Liver (tissue), 3 donors: ENCODE data around the gene SULT1A3.

Experiments used
- CTCF ChIP-seq: fragments of 150-350 bp; IDR thresholded peaks from 2 replicates; pipeline ENCODE4 v1.5.1; 2017; ENCODE audit warnings: improper control_type of control experiment, low read depth, low read length; ENCODE audit not compliant: missing input control
- EGR1 ChIP-seq, 2 donors: IDR thresholded peaks; 2 replicates each; pipeline ENCODE4 v1.6.1; 2016 to 2018; ENCODE audit warnings: antibody characterized with exemption in 2 of 2, low read depth in 2 of 2
- FOXA2 ChIP-seq: IDR thresholded peaks from 2 replicates; pipeline ENCODE4 v1.6.1; 2016; ENCODE audit warnings: antibody characterized with exemption
- GABPA ChIP-seq, 2 donors: IDR thresholded peaks in 1 of 2; conservative IDR thresholded peaks in 1 of 2; 2 replicates each; pipeline ENCODE4 v1.6.1; 2016; ENCODE audit warnings: antibody characterized with exemption in 2 of 2, mild to moderate bottlenecking in 1 of 2, moderate library complexity in 1 of 2
- JUND ChIP-seq, 2 donors: IDR thresholded peaks; 2 replicates each; pipeline ENCODE4 v1.6.1; 2016; ENCODE audit warnings: antibody characterized with exemption in 2 of 2
- RAD21 ChIP-seq, 2 donors: IDR thresholded peaks; 2 replicates each; pipeline ENCODE4 v1.6.1; 2016; ENCODE audit warnings: antibody characterized with exemption in 2 of 2, mild to moderate bottlenecking in 2 of 2
- REST ChIP-seq: IDR thresholded peaks from 2 replicates; pipeline ENCODE4 v1.6.1; 2016; ENCODE audit warnings: antibody characterized with exemption, mild to moderate bottlenecking
- RXRA ChIP-seq, 2 donors: IDR thresholded peaks; 2 replicates each; pipeline ENCODE4 v1.6.1; 2017 to 2018; ENCODE audit warnings: antibody characterized with exemption in 2 of 2, mild to moderate bottlenecking in 1 of 2
- SP1 ChIP-seq: IDR thresholded peaks from 2 replicates; pipeline ENCODE4 v1.6.1; 2018; ENCODE audit warnings: antibody characterized with exemption, mild to moderate bottlenecking
- TAF1 ChIP-seq: conservative IDR thresholded peaks from 2 replicates; pipeline ENCODE4 v1.6.1; 2016; ENCODE audit warnings: antibody characterized with exemption, mild to moderate bottlenecking
- YY1 ChIP-seq: IDR thresholded peaks from 2 replicates; pipeline ENCODE4 v1.6.1; 2016; ENCODE audit warnings: antibody characterized with exemption, mild to moderate bottlenecking
- TF ChIP-seq, protein P1 (sequence below): IDR thresholded peaks from 2 replicates; pipeline ENCODE4 v1.6.1; 2016; ENCODE audit warnings: antibody characterized with exemption
- TF ChIP-seq, protein P2 (sequence below): IDR thresholded peaks from 2 replicates; pipeline ENCODE4 v1.6.1; 2016; ENCODE audit warnings: antibody characterized with exemption
- TF ChIP-seq, protein P3 (sequence below): IDR thresholded peaks from 2 replicates; pipeline ENCODE4 v1.6.1; 2016; ENCODE audit warnings: antibody characterized with exemption
- donor health status: healthy.
- donor health status: healthy.

DNA sequence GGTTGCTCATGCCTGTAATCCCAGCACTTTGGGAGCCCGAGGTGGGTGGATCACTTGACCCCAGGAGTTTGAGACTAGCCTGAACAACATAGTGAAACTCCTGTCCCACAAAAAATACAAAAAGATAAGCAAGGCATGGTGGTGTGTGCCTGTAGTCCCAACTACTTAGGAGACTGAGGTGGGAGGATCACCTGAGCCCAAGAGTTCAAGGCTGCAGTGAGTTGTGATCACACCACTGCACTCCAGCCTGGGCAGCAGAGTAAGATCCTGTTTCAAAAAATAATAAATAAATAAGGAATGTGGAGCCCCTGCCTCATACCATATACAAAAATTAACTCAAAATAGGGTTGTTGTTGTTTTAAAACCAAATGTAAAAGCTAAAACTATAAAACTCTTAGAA, 41.8 kb upstream of the SULT1A3 start:
- no peak for TF ChIP-seq JUND (IDR thresholded peaks at IDR 0.05)
- TF ChIP-seq CTCF = no peak
- TF ChIP-seq SP1 = no peak
- no peak for TF ChIP-seq YY1
- no peak for TF ChIP-seq EGR1 (IDR thresholded peaks at IDR 0.05; ENCODE audit: low read depth in 2 of 2)
- no peak for TF ChIP-seq TAF1
- TF ChIP-seq, protein P1, sequence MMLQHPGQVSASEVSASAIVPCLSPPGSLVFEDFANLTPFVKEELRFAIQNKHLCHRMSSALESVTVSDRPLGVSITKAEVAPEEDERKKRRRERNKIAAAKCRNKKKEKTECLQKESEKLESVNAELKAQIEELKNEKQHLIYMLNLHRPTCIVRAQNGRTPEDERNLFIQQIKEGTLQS = no peak
- TF ChIP-seq, protein P2, sequence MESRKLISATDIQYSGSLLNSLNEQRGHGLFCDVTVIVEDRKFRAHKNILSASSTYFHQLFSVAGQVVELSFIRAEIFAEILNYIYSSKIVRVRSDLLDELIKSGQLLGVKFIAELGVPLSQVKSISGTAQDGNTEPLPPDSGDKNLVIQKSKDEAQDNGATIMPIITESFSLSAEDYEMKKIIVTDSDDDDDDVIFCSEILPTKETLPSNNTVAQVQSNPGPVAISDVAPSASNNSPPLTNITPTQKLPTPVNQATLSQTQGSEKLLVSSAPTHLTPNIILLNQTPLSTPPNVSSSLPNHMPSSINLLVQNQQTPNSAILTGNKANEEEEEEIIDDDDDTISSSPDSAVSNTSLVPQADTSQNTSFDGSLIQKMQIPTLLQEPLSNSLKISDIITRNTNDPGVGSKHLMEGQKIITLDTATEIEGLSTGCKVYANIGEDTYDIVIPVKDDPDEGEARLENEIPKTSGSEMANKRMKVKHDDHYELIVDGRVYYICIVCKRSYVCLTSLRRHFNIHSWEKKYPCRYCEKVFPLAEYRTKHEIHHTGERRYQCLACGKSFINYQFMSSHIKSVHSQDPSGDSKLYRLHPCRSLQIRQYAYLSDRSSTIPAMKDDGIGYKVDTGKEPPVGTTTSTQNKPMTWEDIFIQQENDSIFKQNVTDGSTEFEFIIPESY = no peak
- no peak for TF ChIP-seq RAD21 (IDR thresholded peaks at IDR 0.05)
- TF ChIP-seq, protein P3, sequence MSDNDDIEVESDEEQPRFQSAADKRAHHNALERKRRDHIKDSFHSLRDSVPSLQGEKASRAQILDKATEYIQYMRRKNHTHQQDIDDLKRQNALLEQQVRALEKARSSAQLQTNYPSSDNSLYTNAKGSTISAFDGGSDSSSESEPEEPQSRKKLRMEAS = no peak
- no peak for TF ChIP-seq REST
- TF ChIP-seq GABPA (IDR thresholded peaks at IDR 0.05 in 1 of 2, conservative IDR thresholded peaks at IDR 0.05 in 1 of 2) = no peak
- no peak for TF ChIP-seq FOXA2
- no peak for TF ChIP-seq RXRA (IDR thresholded peaks at IDR 0.05)
